Right renal cortex interstitium (tissue), 3 donors: ENCODE measurements around the gene KLHL12. TPM values are rescaled to one million over a fixed set of nuclear protein-coding genes. Genes with fewer than 3 reads are reported as not detected.

Experiments
- DNase-seq, 3 donors: peaks; one replicate each; pipeline ENCODE4 v3.0.0-alpha.2; 2013; ENCODE audit warnings: low read depth in 3 of 3, low spot score in 2 of 3
- polyA plus RNA-seq, 3 donors: library from polyadenylated mRNA; unstranded; fragments of 120-200 nt; gene quantifications; one replicate each; pipeline ENCODE4 v1.2.1, GENCODE V29; 2013; ENCODE audit not compliant: insufficient read length in 3 of 3

Gene KLHL12
- polyA plus RNA-seq: 10 to 100 TPM; 41.0 to 50.3 (median 44.5) TPM

DNA sequence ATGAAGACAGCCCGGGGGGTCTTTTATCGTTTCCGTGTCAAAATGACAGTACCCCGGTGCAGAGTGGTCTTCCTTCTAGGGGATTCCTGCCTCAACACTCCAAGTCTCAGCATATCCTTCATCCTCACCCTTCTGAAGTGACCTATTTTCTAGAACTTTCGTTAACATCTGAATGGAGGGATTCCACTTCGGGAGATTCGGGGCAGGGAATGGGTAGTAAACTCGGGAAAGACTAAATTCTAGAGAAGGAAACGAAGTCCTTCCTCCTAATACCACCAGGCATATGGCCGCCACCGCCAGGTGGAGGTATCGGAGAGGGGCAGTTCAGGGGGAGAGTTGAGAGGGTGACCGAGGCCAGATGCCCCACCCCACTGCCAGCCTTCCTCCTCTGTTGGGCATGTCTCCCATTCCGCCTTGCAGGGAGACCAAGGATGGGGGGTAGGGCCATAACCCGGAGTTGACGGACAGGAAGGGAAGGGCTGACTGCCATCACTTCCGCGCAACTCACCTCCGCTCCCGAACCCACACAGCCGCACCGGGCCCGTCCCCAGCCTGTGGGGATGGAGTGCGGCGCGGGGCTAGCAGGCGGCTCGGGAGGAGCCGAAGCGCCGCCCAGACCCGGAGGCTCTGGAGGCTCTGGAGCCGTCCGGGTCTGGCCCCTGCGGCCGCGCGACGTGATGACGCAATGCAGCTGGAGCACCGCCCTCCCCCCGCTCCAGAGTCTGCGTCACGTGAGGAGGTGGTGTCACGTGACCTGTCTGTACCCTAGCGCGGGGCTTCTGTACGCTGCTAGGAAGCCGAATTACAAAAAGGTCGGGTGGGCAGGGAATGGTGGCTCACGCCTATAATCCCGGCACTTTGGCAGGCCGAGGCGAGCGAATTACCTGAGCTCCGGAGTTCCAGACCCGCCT is at the start of gene KLHL12:
TSS of gene KLHL12 (minus strand) at position 654 of the 911 bp plus-strand sequence. CDS start 2,072 bp downstream, outside the sequence.
- peak; percentile 89 to 94 (median 92) for DNase-seq

DNA sequence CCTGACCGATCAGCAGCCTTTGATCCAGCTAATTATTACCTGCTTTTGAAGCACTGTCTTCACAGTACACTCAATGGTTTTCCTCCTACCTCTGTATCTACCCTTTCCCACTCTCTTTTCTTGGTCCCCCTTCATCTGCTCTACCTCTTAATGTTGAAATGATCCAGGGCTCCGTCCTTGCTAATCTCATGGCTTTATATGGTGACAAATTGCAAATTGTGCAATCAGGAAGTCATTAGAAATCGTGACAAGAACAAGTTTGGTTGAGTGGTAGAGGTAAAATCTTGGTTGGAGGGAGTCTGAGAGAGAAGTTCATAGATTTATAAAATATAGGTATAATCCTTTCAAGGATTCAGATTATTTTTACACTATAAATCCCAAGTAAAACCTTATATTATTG is 49.6 kb upstream of the KLHL12 start:
- DNase-seq: no peak

DNA sequence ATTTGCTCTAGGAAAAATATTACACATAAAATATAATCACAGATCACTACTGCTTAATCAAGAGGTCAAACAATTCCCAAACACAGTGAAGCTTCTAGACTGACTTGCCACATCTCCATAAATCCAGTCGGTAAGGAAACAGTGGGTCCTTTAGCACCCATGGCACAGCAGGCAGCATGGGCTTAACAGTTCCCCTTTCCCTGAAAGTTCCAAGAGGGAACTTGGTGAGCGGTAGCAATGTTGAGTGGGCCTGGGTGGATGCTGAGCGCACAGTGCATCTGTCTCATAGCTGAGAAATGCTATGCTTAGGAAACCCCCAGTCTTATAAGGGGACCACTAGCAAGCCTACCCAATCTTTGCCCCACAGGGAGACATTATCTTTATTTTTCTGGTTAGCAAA is 47.8 kb upstream of the KLHL12 start:
- no peak for DNase-seq

DNA sequence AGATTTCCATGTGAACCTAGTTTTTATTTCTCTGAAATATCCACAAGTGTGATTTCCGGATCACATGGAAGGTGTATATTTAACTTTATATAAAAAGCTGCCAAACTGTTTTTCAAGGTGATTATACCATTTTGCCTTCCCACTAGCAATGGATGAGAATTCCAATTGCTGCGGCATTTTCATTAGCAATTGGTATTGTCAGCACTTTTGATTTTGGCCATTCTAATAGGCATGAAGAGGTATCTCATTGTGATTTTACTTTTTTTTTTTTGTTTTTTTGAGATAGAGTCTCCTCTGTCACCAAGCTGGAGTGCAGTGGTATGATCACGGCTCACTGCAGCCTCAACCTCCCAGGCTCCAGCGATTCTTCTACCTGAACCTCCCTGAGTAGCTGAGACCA is 45.0 kb upstream of the KLHL12 start:
- DNase-seq: no peak

DNA sequence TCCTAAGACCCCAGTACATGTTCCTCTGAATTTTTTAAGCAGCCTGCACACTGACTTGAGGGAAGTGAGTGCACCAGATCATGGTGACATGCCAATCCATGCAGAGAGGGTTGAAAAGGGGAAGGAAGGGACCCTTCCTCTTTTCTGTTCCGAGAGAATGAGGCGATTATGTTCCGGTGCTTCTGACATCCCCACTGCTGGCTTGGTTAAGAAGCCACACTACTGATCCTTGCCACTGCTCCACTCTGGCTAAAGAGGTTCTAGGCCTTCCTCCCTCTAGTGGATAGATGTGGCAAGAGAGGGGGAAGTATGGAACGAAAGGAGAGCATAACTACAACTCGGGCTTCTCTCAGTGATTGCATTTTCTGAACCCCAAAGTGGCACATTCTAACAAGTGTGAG is 41.9 kb upstream of the KLHL12 start:
- no peak for DNase-seq

DNA sequence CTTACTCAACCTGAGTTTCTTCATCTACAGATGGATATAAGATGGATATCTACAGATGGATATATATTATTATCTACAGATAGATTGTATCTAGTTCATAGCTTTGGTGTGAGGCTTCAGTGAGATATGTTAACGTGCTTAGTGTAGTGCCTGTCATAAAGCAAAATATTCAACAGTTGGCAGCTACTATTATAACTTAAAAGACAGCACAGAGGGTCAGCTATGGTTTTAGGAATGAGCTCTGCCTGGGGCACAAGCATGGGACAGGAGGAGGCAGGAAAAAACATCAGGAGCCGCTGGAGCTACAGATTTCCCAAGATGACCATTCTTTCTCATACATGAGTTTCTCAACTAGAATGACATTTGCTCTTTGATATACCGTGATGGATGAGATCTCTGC is 41.3 kb upstream of the KLHL12 start:
- no peak for DNase-seq

DNA sequence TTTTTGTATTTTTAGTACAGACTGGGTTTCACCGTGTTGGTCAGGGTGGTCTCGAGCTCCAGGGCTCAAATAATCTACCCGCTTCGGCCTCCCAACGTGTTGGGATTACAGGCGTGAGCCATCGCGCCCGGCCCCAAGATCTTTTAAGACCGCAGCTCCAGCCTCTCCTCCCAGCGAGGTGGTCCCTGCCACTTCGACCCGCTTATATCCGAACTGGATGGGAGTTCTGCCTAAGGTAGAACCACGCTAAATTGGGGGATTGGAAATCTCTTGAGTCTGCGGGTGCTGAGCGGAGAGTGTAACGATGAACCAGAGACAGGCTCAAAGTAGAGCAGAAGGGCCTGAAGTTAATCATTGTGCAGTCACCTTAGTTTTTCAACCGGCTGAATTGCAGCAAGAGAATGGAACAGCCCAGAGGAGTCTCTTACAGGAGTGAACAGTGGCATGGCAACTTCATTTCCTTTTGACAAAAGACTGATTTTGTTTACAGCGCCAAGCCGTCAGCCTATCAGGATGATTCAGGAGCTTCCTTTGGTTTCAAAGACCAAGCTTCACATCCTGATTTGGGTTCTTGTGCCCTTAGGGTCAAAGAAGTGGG is 40.7 kb upstream of the KLHL12 start:
- no peak for DNase-seq

DNA sequence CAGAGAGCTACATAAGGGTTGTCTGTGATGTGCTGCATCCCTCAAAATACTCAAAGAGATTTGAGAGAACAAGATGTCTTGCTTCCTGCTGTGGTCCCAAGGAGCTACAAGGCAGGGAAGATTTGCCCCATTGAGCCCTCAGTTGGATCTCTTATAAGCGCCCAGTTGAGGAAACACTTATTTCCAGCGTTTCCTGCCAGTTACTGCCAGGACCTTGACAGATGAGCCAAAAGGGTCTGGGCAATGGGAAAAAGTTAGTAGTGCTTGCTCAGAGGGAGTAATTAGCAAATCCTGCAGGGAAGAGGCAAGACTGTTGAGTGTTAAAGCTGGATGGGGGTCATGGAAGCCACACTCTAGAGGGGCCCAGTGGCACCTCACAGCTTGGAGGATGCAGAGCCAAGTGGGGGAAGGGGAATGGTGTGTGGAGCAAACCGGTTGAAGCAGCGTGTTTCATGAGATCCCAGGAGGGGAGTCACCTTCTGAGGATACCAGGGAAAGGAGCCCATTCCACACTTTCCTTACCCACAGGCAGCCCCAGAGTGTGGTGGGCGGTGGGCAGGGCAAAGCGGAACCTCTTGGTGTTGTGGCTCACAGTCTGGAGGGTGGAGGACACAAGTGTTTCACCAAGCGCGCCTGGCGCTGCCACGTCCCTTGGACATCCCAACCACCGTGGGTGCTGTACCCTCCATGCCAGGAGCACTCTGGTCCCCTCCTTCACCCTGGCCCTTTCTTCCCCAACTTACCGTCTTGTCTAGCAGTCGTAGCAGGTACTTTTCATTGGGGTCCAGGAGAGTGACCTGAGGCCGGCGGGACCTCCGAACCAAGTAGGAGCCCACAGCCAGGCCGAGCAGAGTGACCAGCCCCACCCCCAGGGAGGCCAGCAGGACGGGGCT is 39.2 kb upstream of the KLHL12 start:
- no peak for DNase-seq

DNA sequence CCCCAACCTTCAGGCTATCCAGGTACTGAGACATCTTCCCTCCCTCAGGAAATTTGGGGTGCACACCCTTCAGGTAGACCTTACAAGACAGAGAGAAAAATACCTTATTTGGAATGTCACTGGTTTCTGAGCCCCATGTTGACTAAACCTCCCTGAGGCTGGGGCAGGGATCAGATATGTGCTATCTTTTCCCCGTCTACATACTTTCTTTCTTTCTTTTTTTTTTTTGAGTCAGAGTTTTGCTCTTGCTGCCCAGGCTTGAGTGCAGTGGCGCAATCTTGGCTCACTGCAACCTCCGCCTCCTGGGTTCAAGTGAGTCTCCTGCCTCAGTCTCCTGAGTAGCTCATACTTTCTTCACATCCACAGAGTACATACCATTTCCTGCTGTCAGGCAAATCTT is 38.4 kb upstream of the KLHL12 start:
- no peak for DNase-seq

DNA sequence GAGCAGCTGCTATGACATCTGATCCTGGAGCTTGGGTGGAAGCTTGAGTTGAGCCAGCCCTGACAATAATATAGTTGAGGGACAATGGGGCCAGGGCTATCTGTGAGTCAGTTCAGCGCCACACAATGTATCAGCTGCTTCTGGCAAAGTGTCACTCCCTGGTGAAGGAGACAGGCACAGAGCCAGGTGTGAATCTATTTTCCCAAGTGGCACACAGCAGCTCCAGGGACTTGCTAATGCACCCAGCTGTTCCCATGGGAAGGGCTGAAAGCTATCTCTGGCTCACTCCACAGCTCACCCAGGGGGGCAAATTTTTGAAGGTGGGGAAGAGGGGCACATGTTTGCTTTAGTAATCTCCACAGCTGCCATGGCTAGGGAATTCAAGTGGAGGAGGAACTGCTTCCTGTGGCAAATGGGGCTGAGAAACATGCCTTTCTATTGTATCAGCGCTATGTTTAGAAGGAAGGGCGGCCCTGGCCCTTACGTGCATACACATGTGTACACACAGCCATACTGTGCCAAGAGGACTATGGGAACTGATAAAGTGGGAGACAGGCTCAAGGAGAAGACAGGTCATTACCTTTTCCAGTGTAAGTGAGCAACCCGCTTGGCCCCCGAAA is 37.9 kb upstream of the KLHL12 start:
- no peak for DNase-seq

DNA sequence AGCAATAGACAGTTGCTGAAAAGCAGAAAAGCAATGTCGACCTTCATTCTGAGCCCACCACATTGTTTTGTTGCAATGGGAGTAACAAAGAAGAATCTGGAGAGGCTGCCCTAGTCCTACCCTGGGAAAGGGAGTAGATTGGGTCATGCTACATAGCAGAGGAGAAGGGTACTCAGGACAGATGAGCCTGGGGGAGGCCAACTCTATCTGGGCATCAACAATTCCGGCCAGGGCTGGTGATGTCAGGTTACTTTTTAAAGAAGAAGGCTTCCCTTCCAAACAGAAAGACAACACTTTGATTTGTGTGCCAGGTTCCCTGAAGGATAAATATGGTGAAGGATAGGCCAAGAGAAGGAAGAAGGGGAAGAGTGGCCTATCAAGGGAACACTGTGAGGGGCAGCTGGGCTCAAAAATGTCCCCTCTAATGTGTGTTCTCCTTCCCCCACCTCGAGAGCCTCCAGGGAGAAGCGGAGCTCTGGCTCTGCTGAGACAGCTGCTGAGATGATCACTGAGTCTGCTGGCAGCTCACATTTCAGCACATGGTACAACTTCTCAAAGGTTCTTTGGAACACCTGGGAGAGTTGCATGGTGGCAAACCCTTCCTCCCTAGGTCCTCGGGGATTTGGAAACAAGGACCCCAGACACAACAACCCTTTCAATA is 34.3 kb upstream of the KLHL12 start:
- no peak for DNase-seq

DNA sequence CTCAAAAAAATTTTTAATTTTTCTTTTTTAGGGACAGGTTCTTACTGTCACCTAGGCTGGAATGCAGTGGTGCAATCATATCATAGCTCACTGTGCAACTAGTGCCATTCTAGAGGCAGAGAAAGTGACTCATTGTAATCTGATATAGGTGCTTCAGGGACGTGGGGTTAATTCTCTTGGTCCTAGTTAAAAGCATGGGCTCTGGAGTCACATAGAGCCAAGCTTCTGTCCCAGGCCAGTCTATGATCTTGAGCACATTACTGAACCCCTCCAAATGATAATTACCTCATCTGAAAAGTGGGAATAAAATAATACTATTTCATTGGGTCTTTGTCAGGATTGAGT is 32.2 kb upstream of the KLHL12 start:
- DNase-seq: no peak

DNA sequence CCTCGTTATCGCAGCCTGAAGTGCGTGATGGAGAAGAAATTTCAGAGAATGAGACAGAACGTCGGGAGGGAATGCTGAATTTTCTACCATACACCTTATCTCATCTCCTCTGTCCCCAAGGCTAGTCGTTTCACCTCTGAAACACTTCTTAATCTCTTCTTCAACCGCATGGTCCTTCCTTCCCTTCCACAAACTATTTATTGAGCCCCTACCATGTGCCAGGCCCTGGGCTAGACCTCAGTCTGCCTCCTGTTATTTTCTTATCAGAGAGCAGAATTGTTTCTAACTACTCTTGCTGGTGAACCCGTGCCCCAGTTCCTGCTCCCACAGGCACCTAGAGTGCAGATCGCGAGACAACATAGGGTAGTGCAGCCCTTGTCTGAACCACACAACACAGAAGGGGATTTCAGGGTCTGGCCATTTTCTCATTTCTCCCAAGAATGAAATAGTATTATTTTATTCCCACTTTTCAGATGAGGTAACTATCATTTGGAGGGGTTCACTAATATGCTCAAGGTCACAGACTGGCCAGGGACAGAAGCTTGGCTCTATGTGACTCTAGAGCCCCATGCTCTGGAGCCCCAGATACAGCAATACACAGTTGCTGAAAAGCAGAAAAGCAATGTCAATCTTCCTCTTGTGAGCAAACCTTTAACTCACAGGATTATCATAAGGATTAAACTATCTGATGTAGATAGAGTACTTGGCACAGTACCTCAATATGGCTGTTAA is 31.7 kb upstream of the KLHL12 start:
- no peak for DNase-seq

DNA sequence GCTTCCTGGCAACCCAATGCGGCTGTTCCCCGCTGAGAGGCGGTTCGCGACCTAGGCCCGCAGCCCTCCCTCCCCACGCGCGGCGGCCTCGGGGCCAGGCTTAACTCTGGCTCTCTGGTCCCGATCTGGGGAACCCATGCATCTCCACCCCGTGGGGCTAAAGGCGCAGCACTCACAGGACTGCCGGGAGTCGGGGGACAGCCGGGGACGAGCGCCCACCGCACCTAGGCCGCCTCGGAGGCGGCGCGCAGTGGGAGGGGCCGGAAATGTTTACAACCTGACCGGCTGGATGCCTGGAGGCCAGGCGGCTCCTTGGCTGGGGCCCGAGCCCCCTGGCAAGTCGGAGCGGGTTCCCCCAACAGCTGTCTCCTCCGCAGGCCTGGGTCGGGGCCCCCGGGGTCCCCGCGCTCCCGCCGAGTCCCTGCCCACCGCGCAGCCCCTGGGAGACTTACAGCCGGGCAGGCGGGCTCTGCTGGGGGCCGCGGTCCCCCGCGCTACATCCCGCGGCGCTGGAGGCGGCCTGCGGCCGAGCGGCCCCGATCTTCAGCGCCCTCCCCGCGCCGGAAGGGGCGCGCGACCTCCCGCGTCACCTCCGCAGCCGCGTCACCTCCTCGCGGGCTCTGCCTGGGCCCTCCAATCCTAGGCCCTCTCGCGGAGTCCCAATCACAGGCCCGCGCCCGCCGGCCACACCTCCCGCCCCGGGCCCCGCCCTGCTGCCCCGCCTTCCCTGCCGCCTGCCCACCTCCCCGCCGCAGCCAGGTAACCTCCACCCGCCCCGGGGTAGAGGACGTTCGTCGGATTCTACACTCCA is 30.9 kb upstream of the KLHL12 start, which contains the start of gene ADIPOR1:
TSS of gene ADIPOR1 (minus strand) at position 580 of the 811 bp plus-strand sequence. CDS start 7,242 bp downstream, outside the sequence.
- DNase-seq: peak in 2 of 3 donors; percentile 67 to 71

DNA sequence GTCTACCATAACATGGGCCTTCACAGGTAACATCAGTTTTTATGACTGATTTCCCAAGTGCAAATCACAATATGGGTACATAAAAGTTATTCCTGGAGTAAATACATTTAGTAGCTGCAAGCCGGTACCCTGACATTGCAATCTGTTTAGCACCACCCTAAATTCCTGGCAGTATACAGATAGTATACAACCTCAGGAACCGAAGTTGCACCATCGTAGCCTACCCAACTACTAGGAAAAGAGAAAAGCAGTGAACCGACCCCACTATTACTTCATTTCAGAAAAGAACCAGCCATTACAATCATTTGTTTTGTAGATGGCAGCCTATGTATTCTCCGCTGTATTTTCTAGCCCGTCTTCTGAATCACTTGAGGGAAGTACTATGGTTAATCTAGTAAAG is 29.9 kb upstream of the KLHL12 start:
- no peak for DNase-seq

DNA sequence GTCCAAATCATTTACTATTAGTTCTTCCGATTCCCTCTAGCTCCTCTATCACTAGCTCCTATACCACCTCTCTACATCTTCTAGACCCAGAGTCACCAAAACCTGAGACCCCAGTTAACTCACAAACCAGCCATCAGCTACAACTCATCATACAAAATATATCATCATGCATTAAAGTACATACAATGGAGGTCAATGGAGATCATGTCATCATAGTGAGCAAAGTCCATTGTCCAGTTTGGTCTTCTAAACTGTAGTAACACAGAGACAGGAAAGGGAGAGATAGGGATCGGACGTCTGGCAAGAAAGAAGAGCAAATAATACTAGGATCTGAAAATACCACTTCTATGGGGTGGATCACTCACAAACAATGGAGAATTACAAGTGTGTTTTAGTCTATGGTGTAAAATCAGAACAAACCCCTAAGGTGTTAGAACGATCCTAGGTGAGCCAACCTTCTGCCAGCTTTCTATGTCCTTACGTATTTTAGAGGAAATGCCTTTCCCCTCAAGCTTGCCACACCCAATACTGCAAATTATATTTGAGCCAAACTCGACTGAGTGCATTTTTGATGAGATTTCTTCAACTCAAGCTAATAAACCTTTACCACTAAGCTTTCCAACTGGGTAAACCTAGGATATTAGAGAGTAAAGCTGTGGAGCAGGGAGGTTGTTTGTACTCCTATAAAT is 27.2 kb upstream of the KLHL12 start:
- DNase-seq: no peak

DNA sequence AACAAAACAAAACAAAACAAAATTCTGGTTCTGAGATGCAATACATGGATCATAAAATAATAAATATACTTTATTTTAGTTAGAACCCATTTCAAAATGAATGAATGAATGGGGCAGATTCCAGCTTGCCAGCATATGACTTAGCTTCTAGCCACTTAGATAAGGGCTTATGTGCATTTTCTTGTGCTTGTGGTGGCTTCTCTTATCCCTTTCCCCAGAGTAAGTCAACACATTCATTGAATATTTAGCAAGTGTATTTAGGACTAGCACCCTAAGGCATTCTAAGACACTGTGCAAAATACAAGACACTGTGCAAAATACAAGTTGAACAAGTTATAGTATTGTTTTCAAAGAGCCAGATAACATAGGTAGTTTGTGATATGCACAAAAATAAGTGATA is 26.4 kb upstream of the KLHL12 start:
- no peak for DNase-seq

DNA sequence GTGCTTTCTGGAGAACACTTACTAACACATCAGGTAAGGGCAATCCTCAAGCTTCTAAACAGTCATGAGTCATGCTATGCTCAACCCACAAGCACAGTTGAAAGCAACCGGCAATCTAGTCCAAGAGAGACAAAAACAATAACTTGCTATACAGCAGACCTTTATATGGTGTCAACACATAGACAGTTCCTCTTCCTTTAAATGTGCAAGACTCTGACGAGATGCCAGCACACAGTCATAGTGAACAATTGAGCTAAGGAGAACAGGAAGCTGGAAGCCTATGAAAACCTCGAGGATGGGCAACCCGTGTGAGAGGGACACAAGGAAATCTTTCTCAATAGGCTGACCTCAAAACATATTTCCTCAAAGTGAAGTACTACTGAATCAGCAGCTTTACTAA is 25.8 kb upstream of the KLHL12 start:
- no peak for DNase-seq
